ENCODE results near the gene ROGDI.

ROGDI gene

GRCh38 chr16:4833584-4833983 is 31.2 kb upstream of the ROGDI start:
- H3K4me2 ChIP-seq (ENCODE audit: low read depth, low read length) = no peak overlapping the region
- peaks cover 45% of the 10 kb centered on the region for H3K79me2 ChIP-seq (ENCODE audit: low read length)
- H2AFZ ChIP-seq (ENCODE audit: low read length) = no peak overlapping the region
- H3K9me3 ChIP-seq (replicated peaks; ENCODE audit: insufficient read depth, low read length) = no peaks in the 10 kb centered on the region
- no peak overlapping the region for H3K9ac ChIP-seq (ENCODE audit: low read length)
- H3K27me3 ChIP-seq (replicated peaks; ENCODE audit: insufficient read depth, low read length) = no peaks in the 10 kb centered on the region
- peaks cover 11% of the 10 kb centered on the region for H3K4me1 ChIP-seq (ENCODE audit: low read length)
- no peaks in the 10 kb centered on the region for H3K9me2 ChIP-seq (replicated peaks; ENCODE audit: insufficient read depth, low read length)
- no peak overlapping the region for H3K27ac ChIP-seq (ENCODE audit: low read length)
- H3K4me3 ChIP-seq (ENCODE audit: low read length) = no peak overlapping the region
- H3K36me3 ChIP-seq (replicated peaks; ENCODE audit: insufficient read depth, low read length) = peaks cover 16% of the 10 kb centered on the region; the same call in 1 of the 2 replicates
- DNase-seq = no peak
- peaks cover 8% of the 10 kb centered on the region for H3F3A ChIP-seq (ENCODE audit: insufficient read depth, low read length)
- TF ChIP-seq EZH2phosphoT487 (IDR thresholded peaks at IDR 0.05; ENCODE audit: low read length) (no peak), CTCF (IDR thresholded peaks at IDR 0.05; ENCODE audit: low read length) (no peak), EZH2 (optimal IDR thresholded peaks at IDR 0.05; ENCODE audit: low read depth, low read length) (no peak)
- H4K20me1 ChIP-seq (ENCODE audit: insufficient read depth, low read length) = no peaks in the 10 kb centered on the region

GRCh38 chr16:4832698-4833343 is 30.4 kb upstream of the ROGDI start:
- Histone ChIP-seq H3F3A (ENCODE audit: insufficient read depth, low read length) (peaks cover under 1% of the 10 kb centered on the region), H3K36me3 (replicated peaks; ENCODE audit: insufficient read depth, low read length) (peaks cover 16% of the 10 kb centered on the region; the same call in 1 of the 2 replicates), H3K4me2 (ENCODE audit: low read depth, low read length) (no peak overlapping the region), H3K9me2 (replicated peaks; ENCODE audit: insufficient read depth, low read length) (no peaks in the 10 kb centered on the region), H4K20me1 (ENCODE audit: insufficient read depth, low read length) (no peaks in the 10 kb centered on the region), H3K79me2 (ENCODE audit: low read length) (peaks cover 45% of the 10 kb centered on the region), H3K4me3 (ENCODE audit: low read length) (no peak overlapping the region), H3K9me3 (replicated peaks; ENCODE audit: insufficient read depth, low read length) (no peaks in the 10 kb centered on the region), H2AFZ (ENCODE audit: low read length) (no peak overlapping the region), H3K4me1 (ENCODE audit: low read length) (peaks cover 4% of the 10 kb centered on the region), H3K27ac (ENCODE audit: low read length) (no peak overlapping the region), H3K27me3 (replicated peaks; ENCODE audit: insufficient read depth, low read length) (no peaks in the 10 kb centered on the region), H3K9ac (ENCODE audit: low read length) (no peak overlapping the region)
- TF ChIP-seq EZH2phosphoT487 (IDR thresholded peaks at IDR 0.05; ENCODE audit: low read length) = no peak
- TF ChIP-seq CTCF (IDR thresholded peaks at IDR 0.05; ENCODE audit: low read length) = no peak
- no peak for TF ChIP-seq EZH2 (optimal IDR thresholded peaks at IDR 0.05; ENCODE audit: low read depth, low read length)
- DNase-seq = no peak

- Histone ChIP-seq H3K4me1 (ENCODE audit: low read length) (no peaks in the 10 kb centered on the region), H3K36me3 (replicated peaks; ENCODE audit: insufficient read depth, low read length) (peaks cover 16% of the 10 kb centered on the region; the same call in 1 of the 2 replicates), H3K27me3 (replicated peaks; ENCODE audit: insufficient read depth, low read length) (no peaks in the 10 kb centered on the region), H3F3A (ENCODE audit: insufficient read depth, low read length) (no peaks in the 10 kb centered on the region), H3K9ac (ENCODE audit: low read length) (no peak overlapping the region), H3K9me2 (replicated peaks; ENCODE audit: insufficient read depth, low read length) (no peaks in the 10 kb centered on the region), H3K4me2 (ENCODE audit: low read depth, low read length) (no peak overlapping the region), H3K4me3 (ENCODE audit: low read length) (no peak overlapping the region), H4K20me1 (ENCODE audit: insufficient read depth, low read length) (no peaks in the 10 kb centered on the region), H3K27ac (ENCODE audit: low read length) (no peak overlapping the region), H3K79me2 (ENCODE audit: low read length) (peaks cover 40% of the 10 kb centered on the region), H2AFZ (ENCODE audit: low read length) (no peak overlapping the region), H3K9me3 (replicated peaks; ENCODE audit: insufficient read depth, low read length) (no peaks in the 10 kb centered on the region)
- DNase-seq = no peak
- TF ChIP-seq CTCF (IDR thresholded peaks at IDR 0.05; ENCODE audit: low read length) (no peak), EZH2phosphoT487 (IDR thresholded peaks at IDR 0.05; ENCODE audit: low read length) (no peak), EZH2 (optimal IDR thresholded peaks at IDR 0.05; ENCODE audit: low read depth, low read length) (no peak)
Measured at GRCh38 chr16:4831616-4832015, 29.2 kb upstream of the ROGDI start.

Measured in MM.1S (cell line).